Gastroesophageal sphincter (tissue), 3 donors: ENCODE data around the gene KCNG1.

Experiments used
- CTCF ChIP-seq, 4 experiments: fragments of 200-600 bp in 2 of 4; fragments of 450-650 bp in 2 of 4; sonication (generic) in 1 of 4; IDR thresholded peaks; one replicate each; pipeline ENCODE4 v1.5.1; 2017 to 2019; ENCODE audit warnings: antibody characterized with exemption in 4 of 4, mild to moderate bottlenecking in 2 of 4, moderate library complexity in 2 of 4
- EP300 ChIP-seq: sonication (generic); formaldehyde crosslinking; IDR thresholded peaks from one replicate; pipeline ENCODE4 v1.6.1; 2017; ENCODE audit warnings: antibody characterized with exemption, mild to moderate bottlenecking
- POLR2A ChIP-seq, 2 donors: fragments of 450-650 bp; IDR thresholded peaks; one replicate each; pipeline ENCODE4 v1.6.1; 2017; ENCODE audit warnings: antibody characterized with exemption in 2 of 2, mild to moderate bottlenecking in 2 of 2, moderate library complexity in 1 of 2
- POLR2AphosphoS5 ChIP-seq: sonication (generic); formaldehyde crosslinking; IDR thresholded peaks from one replicate; pipeline ENCODE4 v1.6.1; 2017; ENCODE audit warnings: antibody characterized with exemption

- TF ChIP-seq CTCF (IDR thresholded peaks at IDR 0.05): no peak
- TF ChIP-seq EP300: no peak
- no peak for TF ChIP-seq POLR2AphosphoS5
- TF ChIP-seq POLR2A (IDR thresholded peaks at IDR 0.05): no peak
Measured at GRCh38 chr20:51012357-51012756, 10.6 kb downstream of the KCNG1 start.
